COLO668 (cell line): ENCODE results near the gene GMDS.
"Not testable (repeated sequence)": the region's sequence is repeated elsewhere in the genome, so short reads cannot be mapped to it uniquely, and the experiment has no call there.

ENCODE experiments used
- DNase-seq: peaks from one replicate; lab custom pipeline; 2025; ENCODE audit not compliant: unreplicated experiment; lab: John Stamatoyannopoulos, UW

The GMDS gene

DNA sequence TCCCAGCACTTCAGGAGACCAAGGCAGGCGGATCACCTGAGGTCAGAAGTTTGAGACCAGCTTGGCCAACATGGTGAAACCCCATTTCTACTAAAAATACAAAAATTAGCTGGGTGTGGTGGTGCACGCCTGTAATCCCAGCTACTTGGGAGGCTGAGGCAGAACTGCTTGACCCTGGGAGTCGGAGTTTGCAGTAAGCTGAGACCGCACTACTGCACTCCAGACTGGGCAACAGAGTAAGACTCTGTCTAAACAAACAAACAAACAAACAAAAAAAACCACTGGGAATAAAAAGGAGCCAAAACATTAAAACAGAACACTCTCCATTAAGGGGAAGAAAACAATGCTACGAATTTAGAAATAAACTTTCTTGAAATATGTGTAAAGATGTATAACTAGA is 576.9 kb downstream of the GMDS start:
- DNase-seq = not testable (repeated sequence)

DNA sequence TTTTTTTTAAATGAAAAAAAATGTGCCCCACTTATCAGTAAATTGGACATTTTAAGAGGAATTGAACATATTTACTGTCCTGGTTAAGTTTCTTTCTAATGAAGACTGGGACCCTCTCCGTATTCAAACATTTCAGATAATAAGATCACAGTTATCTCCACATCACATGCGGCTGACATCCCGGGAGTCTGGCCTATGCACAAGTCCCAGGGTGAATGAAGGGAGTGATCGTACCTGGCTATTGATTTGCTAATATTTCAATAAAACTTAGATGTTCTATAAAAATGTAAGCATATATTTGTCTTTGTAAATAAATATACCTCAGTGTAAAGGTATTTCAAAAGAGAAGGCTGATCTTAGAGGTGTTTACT is 577.6 kb downstream of the GMDS start:
- no peak for DNase-seq

DNA sequence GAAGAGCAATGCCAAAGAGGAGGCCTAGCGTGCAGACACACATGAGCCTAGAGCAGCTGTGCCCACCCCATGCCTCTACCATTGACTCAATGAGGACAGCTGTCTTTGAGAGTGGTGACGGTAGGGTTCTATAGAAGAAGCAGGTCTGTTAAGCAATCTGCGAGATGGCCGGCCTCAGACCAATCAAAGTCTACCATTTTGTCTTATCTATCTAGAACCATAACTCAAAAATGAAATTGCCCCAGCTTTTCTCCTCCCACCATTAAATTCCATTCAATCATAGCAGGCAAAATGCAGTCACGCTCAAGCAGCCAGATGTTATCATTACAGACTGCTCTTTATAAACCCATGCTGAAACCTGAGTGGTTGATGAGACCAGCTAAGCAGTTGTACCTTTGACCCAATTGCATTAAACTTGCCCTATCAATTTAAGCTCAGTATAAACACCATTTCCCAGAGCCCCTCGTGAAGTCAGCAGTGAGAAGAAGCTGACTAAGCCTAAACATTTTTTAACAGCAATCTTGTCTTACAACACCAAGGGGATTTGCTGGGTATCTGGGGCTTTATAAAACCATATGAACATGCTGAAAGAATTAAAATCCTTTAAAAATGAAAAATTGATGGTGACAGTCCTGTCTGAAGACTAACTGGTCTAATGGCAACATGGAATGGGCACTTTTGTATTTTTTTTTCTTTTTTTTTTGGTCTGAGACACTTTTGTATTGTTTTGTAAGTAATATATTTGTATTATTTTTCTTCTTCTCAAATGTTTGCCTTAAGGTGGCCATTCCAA is 578.2 kb downstream of the GMDS start:
- no peak for DNase-seq

DNA sequence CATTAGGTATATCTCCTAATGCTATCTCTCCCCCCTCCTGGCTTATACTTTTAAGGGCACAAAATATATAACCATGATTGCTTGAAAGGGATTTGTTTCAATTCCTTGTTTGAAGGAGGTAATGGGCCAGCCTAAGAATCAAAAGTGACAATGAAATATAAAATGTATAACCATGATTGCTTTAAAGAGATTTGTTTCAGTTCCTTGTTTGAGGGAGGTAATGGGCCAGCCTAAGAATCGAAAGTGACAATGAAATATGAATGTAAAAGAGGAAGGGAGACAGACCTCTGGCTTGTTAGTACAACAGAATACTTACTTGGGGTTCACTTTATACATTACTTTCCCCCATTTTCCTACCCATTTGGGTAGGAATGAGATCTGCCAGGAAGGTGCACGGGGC is 580.2 kb downstream of the GMDS start:
- DNase-seq = no peak

DNA sequence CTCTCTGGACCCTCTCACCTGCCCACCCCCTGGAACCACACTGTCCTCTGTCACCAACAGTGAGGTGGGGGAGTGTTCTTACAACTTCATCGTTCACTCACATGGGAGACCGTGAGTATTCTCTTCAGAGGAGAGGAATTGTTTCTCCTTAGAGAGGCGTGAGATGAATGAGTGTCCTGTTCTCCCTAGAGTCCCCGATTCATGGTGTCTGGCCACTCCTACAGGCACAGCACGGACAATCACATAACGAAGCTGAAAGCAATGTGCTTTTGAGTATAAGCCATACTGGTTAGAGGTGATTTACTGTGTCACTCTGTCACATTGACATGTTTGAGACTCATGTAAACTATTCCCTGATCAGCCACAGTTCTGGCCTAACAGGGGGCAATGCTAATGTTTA is 581.1 kb downstream of the GMDS start:
- no peak for DNase-seq

DNA sequence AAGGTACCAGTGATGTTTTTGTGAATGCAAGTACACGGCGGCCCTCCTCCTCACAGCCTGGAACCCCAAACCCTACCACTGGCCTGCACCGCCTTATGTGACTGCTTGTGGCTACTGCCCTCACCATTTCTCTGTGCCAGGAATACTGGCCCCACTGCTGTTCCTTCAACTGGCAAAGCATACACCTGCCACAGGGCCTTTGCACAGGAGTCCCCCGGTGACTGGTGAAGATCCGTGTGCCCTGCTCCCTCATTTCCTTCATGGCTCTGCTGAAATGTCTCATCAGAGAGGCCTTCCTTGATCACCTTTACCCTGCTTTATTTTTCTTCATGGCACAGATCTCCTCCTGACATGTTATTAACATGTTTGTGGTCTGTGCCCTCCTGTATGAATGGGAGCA is 581.9 kb downstream of the GMDS start:
- DNase-seq = no peak

DNA sequence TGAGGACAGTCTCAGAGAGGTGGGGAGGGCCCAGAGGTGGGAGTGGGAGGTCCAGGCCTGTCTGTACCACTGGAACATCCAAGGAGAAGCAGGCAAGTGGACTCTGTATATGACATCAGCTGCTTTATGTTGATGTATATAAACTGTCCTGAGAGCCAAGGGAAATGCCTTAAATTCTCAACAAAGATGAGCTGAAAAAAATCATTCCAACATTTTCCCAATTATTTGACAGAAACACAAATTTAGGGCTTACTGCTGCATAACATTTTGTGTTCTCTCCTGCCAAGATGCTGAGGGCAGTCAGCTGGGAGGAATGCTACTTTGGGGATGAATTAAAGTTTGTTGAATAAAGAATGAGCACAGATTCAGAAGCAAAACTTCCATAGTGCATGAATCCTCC is 582.9 kb downstream of the GMDS start:
- DNase-seq = no peak

DNA sequence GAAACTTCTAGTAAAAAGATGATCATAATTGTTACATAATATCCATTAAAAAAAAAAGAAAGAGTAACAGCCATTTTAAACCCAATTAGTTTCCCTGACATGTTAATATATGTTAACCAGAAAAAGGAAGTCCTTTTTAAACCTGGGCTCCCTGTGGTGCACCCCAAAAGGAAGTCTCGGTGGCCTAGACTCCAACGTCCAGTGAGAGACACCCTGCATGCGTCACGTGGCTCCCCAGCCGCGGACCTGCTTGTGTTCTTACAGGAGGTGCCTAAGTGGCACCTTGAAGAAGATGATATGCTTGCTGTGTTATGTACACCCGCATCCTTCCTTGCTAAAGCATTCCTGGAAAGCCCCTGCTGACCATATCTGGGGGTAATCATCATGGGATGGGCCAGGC is 585.6 kb downstream of the GMDS start:
- no peak for DNase-seq

DNA sequence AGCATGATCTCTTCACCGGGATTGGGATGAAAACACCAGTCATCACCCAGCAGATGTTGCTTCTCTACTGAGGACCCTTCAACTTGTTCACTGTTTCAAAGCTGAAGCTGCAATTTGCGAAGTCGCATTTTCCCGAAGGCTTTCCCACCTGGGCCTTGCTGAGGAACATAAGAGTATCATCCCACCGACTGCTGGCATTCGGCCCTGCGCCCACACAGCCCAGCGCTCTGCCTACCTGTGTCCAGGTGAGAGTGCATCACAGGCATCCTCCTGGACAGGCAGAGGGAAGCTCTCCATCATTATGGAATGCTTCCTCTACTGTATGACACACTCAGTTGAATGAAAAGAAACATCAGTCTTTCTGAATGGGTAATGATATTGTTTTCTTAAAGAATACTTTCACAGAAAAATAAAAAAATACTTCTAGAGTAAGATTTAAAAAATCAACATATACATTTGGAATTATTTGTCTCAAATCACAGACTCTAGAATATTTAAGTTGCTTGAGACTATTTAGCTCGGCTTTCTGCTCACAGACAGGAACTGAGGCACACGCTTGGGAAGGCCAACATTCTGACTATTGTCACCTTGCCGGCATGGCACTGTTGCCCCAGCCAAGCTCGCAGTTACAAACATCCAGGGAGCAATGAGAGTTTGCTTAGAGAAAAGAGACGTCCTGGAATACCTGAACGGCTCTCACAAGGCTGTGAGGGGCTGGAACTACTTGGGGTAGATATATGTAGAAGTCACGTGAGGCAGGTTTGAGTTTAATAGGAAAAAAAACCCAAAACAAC is 587.0 kb downstream of the GMDS start:
- no peak for DNase-seq

DNA sequence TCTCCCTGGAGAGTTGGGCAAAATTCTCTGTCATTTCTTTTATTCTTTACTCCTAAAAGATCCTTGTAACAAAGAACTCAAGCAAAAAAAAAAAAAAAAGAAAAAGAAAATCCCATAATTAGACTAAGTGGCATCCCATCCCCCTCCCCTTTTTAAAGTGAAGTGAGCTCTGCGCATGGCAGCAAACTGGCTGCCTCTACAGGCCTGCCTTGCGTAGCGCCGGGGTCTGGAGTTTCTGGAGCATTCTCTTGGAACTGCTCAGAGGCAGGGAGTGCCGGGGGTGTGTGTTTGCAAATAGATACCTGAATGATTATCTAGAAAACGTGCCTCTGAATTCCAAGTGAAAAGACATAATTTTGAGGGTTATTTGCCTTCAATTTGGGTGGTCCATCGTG is 587.6 kb downstream of the GMDS start:
- DNase-seq = no peak

DNA sequence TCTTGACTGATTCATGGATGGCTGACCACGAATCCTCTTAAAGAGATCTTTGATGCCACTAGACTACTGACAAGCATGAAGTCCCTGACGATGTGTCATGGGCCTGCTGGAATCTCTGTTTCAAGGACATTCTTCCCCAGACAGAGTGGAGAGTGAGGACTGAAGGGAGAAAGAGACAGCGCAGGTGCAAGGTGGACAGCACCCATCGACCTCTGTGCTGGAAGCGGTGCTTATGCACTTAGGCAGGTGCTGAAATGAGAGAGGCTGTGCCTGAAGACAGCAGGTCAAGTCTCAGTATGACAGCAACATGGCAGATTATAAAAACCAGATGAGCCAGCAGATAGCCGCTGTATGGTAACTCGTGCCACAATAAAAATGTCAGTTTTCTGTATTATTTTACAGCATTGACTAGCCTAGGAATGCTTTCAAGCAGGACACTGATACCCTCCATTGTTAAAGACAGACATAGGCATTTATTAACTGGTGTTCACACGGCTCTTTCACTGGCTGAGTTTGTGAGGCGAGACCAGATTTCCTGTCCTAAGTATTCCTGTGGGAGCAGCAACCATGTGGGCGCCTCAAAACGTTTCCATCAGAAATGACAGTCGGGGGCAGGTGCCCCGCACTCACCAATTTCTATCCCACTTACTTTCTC is 588.2 kb downstream of the GMDS start:
- no peak for DNase-seq

DNA sequence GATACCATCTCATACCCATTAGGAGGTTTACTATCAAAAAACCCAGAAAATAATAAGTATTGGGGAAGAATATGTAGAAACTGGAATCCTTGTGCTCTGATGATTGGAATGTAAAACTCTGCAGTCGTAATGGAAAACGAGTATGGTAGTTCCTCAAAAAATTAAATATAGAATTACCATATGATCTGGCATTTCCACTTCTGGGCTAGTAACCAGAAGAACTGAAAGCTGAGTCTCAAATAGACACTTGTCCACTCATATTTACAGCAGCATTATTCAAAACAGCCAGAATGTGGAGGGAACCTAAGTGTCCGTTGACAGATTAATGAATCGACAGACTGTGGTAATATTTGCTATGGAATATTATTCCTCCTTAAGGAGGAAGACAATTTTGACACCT is 591.4 kb downstream of the GMDS start:
- DNase-seq = no peak

DNA sequence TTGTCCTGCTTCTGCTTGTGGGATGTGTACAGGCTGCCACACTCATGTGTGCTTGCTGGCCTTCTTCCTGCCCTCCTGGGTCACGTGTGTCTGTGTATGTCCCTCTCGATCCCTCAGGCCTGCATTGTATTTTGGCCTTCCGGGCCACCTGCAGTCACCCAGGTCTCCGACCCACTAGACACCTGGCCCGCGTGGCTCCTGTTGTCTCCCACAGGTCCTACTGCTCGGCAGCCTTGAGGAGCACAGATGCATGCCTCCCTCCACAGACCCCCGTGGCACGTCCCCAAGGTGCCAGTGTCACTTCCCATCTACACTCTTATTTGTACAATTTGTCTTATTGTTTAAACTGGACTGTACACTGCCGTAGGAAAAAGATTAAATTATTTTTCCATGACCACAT is 592.6 kb downstream of the GMDS start:
- no peak for DNase-seq

DNA sequence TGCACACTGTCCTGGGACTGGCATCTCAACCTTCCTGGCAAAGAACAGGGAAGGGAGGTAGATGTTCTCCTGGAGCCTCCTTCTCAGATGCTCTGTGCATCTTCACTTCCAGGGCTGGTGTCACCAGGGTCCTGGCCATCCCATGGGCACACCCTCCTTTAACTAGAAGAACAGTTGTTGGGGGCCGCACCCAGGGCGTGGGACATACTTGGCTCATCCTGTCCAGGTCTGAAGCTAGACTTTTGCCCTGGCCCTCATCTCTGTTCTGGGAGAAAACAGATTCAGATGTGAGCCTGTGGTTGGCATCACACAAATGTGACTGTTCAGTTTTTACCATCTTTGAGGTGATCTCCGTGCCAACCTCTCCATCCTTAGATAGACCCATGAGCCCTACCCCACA is 594.0 kb downstream of the GMDS start:
- DNase-seq = no peak

DNA sequence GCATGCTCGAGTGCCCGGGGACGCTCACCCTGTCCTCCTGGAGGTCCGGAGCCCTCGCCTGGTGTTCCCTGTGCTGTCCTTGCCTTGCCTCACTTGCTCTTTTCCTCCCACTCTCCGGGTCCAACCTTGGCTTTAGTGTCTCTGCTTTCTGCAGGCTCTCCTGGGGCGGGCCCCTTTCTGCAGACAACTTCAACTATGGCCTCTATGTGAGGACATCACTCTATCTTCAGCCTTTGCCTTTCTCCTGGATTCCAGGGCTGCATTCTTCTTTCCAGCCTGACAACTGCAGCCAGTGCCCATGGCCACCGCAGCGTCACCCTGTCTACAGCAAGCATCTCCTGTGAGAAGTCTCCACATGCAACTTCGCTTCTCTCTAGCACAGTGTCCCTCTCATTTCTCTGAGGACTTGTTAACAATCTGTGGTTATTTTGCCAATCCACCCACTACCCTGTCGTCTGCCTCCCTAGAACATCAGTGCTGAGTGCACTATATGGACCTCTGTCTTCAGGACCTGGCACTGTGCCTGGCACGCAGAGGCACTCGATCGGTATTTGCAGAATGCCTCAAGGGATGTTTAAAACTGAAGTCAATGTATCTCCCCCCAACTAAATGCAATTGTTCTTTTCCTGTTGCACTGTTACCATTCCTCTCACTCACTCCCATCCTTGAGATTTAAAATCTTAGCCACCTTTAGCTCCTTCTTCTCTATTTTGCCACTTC is 599.8 kb downstream of the GMDS start:
- no peak for DNase-seq

DNA sequence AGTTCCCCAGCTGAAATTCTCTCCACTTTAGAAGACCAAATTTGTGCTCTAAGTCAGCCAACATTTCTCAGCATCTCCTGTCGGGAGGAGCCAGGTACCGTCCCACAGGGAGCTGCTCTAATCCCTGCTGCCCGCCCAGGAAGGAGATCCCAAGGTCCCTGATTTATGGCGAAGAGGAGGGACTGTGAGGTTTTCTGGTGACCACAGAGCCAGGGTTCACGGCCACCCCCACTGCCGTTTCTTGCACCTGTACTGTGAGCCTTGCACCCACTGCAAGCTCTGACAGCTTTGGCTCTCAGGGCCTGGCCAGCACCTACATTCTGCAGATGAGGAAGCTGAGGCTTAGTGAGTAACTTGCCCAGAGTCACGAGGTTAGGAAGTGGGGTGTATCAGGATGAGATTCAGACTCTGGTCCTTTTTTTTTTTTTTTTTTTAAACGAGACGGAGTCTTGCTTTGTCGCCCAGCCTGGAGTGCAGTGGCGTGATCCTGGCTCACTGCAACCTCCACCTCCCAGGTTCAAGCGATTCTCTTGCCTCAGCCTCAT is 600.8 kb downstream of the GMDS start:
- DNase-seq = no peak

DNA sequence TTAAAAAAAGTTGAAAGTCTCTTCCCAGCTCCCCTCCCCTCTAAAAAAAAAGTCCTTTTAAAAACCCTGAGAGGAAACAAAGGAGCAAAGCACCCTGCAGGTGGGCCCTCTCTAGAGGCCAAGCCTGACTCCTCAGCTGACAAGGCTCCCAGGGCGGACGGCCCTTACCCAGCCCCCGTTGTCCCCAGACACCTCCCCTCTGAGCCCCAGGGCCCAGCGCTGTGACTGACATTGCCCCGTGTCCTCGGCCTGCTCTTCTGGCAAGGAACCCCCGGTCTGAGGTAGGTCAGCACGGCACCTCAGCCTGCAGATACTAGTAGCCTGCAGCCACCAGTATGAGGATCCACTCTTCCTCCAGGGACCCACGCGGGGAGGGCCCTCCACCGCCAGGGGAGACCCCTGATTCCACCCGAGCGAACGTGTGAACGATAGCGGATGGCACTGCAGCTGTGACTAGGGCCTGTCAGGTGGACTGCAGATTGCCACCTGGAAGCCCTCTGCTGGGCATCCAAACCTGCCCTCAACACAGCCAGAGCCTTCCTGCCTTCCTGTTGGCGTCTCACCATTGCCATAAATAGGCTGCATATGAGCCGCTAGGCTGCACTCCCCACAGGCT is 601.5 kb downstream of the GMDS start:
- no peak for DNase-seq

DNA sequence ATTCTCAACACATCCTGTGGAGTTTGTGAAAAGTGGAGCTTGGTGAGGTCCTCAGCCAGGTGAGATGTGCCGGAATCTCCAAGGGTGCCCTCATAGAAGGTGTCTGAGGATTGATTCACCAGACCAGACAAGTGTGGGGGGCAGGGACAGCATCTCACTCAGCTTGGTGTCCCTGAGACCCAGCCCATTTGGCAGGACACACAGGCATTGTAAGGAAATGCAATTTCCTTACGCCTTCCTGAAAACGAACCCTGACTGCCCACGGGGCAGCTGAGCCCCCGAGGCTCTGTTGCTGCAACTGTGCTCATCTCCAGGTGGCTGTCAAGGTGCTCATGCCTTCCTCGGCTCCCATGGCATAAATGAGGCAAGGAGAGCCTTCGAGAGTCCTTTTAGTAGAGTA is 602.3 kb downstream of the GMDS start:
- no peak for DNase-seq

DNA sequence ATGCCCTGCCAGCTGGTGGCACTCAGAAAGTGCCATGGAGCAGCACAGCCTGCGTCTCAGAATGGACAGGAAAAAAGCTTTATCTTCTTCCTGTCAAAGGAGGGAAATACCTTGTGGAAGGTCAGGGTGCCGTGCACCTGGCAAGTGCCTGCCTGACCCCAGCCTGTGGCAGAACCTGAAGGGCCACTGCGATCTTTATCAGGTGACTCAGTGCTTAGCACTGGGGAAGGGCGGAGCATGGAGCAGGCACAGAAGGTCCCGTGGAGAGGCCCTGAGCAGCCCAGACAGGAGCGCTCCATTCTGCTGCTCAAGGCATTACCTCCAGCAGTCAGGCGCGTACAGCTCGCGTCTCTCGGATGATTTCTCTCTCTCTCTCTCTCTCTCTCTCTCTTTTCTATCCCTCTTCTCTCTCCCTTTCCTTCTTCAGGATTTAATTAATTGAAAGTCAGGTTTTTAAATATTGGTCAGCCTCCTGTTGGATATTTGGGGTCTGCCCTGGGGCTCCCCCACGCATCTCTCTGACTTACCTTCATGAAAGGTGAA is 604.0 kb downstream of the GMDS start:
- DNase-seq = peak; percentile 15

DNA sequence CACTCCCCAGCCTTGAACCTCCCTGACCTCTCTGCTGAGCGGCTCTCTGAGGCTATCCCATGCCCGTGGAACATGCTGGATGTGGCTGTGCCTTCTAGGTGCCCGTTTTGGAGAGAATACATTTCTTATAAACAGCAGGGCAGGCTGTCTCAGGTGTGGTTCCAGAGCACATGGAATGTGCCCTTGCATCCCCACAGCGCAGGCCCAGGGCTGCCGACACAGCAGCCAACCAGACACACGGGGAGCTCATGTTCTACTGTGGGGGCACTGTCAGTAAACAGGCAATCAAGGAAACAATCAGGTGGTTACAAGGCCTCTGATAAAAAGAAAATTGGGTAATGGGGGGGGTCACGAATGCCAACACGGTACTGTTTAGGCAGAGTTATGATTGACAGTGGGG is 604.9 kb downstream of the GMDS start:
- DNase-seq = no peak

DNA sequence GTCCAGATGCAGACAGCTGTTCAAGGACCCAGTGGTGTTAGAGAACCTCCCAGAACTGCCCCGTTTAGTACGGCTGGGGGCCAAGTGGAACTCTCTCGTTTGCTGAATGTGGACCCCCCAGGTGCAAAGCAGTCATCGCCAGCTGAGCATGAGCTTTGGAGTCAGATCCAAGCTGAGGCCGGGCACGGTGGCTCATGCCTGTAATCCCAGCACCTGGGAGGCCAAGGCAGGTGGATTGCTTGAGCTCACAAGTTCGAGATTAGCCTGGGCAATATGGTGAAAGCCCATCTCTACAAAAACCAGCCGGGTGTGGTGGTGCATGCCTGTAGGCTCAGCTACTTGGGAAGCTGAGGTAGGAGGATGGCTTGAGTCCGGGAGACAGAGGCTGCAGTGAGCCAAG is 606.0 kb downstream of the GMDS start:
- no peak for DNase-seq
